ENCODE results near the gene ONECUT2.

GRCh38 chr18:57426187-57426586, 9.0 kb upstream of the ONECUT2 start:
- no peak for TF ChIP-seq CTCF (IDR thresholded peaks at IDR 0.05)
- TF ChIP-seq REST (IDR thresholded peaks at IDR 0.05; ENCODE audit: low read depth, low read length): no peak
- TF ChIP-seq USF2 (IDR thresholded peaks at IDR 0.05; ENCODE audit: borderline replicate concordance, low read depth, low read length): no peak
- no peak for TF ChIP-seq POLR2AphosphoS5 (IDR thresholded peaks at IDR 0.05; ENCODE audit: low read depth, low read length)
- TF ChIP-seq ELF1 (IDR thresholded peaks at IDR 0.05): no peak
- TF ChIP-seq YY1 (IDR thresholded peaks at IDR 0.05; ENCODE audit: low read depth): no peak
- TF ChIP-seq ZBTB33 (IDR thresholded peaks at IDR 0.05; ENCODE audit: borderline replicate concordance, low read depth): no peak
- no peak for TF ChIP-seq TAF1 (IDR thresholded peaks at IDR 0.05; ENCODE audit: borderline replicate concordance, low read depth, low read length)
- no peak for TF ChIP-seq MXI1 (IDR thresholded peaks at IDR 0.05; ENCODE audit: low read depth, low read length)
- TF ChIP-seq FOXM1 (IDR thresholded peaks at IDR 0.05; ENCODE audit: low read depth): no peak

All from SK-N-SH (cell line).